HL-60 (cell line): ENCODE measurements around the gene PRR20G.

Source experiments
- GABPA ChIP-seq: IDR thresholded peaks from 2 replicates; pipeline ENCODE4 v1.6.1; 2012; ENCODE audit warnings: low read depth
- POLR2AphosphoS5 ChIP-seq: IDR thresholded peaks from 2 replicates; pipeline ENCODE4 v1.6.1; 2012; ENCODE audit warnings: low read depth
- SPI1 ChIP-seq: IDR thresholded peaks from 2 replicates; pipeline ENCODE4 v1.6.1; 2012; ENCODE audit warnings: low read depth, mild to moderate bottlenecking, borderline replicate concordance
- TF ChIP-seq, protein P1 (sequence below): IDR thresholded peaks from one replicate; pipeline ENCODE4 v1.5.1; 2011; ENCODE audit warnings: low read length, control low read depth, inconsistent platforms; ENCODE audit not compliant: insufficient read depth
- TF ChIP-seq, protein P2 (sequence below): IDR thresholded peaks from 2 replicates; pipeline ENCODE4 v1.6.1; 2012; ENCODE audit warnings: low read depth; ENCODE audit not compliant: insufficient replicate concordance

DNA sequence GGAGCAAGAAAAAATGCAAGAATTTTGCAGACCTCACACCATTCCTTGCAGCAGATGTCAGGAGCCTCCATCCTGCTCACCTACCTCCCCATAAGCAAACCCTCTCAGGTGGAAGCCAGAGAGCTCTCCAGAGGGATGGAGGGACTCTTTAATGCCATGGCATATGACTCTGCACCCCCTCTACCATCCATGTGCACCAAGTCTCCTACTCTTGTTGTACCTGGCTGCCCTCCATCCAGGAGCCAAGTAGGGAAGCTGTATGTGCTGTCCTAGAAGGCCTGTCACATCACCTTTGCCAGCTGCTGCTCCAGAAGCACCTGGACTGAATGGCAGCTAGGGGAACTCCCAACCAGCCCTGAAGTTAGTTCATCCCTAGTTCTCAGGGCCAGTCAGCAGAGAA is 38.5 kb upstream of the PRR20G start:
- TF ChIP-seq, protein P1, sequence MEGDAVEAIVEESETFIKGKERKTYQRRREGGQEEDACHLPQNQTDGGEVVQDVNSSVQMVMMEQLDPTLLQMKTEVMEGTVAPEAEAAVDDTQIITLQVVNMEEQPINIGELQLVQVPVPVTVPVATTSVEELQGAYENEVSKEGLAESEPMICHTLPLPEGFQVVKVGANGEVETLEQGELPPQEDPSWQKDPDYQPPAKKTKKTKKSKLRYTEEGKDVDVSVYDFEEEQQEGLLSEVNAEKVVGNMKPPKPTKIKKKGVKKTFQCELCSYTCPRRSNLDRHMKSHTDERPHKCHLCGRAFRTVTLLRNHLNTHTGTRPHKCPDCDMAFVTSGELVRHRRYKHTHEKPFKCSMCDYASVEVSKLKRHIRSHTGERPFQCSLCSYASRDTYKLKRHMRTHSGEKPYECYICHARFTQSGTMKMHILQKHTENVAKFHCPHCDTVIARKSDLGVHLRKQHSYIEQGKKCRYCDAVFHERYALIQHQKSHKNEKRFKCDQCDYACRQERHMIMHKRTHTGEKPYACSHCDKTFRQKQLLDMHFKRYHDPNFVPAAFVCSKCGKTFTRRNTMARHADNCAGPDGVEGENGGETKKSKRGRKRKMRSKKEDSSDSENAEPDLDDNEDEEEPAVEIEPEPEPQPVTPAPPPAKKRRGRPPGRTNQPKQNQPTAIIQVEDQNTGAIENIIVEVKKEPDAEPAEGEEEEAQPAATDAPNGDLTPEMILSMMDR: no peak
- TF ChIP-seq, protein P2, sequence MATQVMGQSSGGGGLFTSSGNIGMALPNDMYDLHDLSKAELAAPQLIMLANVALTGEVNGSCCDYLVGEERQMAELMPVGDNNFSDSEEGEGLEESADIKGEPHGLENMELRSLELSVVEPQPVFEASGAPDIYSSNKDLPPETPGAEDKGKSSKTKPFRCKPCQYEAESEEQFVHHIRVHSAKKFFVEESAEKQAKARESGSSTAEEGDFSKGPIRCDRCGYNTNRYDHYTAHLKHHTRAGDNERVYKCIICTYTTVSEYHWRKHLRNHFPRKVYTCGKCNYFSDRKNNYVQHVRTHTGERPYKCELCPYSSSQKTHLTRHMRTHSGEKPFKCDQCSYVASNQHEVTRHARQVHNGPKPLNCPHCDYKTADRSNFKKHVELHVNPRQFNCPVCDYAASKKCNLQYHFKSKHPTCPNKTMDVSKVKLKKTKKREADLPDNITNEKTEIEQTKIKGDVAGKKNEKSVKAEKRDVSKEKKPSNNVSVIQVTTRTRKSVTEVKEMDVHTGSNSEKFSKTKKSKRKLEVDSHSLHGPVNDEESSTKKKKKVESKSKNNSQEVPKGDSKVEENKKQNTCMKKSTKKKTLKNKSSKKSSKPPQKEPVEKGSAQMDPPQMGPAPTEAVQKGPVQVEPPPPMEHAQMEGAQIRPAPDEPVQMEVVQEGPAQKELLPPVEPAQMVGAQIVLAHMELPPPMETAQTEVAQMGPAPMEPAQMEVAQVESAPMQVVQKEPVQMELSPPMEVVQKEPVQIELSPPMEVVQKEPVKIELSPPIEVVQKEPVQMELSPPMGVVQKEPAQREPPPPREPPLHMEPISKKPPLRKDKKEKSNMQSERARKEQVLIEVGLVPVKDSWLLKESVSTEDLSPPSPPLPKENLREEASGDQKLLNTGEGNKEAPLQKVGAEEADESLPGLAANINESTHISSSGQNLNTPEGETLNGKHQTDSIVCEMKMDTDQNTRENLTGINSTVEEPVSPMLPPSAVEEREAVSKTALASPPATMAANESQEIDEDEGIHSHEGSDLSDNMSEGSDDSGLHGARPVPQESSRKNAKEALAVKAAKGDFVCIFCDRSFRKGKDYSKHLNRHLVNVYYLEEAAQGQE: no peak
- TF ChIP-seq POLR2AphosphoS5 (no peak), SPI1 (no peak), GABPA (no peak)
